M059J (cell line): Measurements from ENCODE around the gene PIGT. TPM values are rescaled to one million over a fixed set of nuclear protein-coding genes. Genes with fewer than 3 reads are reported as not detected.

Experiments used
- DNase-seq: peaks from one replicate; pipeline ENCODE4 v3.0.0-alpha.2; 2012; ENCODE audit warnings: low read depth
- total RNA-seq: library from RNA; depleted of rRNA; stranded (reverse); fragments of >200 nt; shearing (Covaris generic); gene quantifications from 2 replicates; pipeline ENCODE4 v1.2.3, GENCODE V29; 2014

The PIGT gene
- total RNA-seq, 1 experiment from 2014 or later: 270 TPM

- no peak for DNase-seq
Observed at GRCh38 chr20:45427236-45428149, 11.6 kb downstream of the PIGT start.

DNA sequence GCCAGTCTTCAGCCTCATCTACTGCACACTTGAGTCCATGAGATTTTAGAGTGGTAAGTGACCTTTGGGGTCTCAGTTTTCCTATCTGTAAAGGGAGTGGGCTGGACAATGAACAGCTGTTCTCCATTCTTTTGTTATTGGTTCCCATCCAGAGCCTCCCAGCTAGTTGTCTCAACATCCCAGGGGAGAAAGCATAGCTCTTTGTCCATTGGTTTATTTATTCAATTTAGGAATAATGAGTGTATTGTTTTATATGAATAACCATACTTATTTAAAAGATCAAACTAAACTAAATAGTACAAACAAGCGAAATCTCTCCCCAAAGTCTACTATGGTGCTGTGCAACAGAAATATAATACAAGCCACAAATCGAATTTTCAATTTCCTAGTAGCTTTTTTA is 13.7 kb downstream of the PIGT start:
- DNase-seq: no peak

DNA sequence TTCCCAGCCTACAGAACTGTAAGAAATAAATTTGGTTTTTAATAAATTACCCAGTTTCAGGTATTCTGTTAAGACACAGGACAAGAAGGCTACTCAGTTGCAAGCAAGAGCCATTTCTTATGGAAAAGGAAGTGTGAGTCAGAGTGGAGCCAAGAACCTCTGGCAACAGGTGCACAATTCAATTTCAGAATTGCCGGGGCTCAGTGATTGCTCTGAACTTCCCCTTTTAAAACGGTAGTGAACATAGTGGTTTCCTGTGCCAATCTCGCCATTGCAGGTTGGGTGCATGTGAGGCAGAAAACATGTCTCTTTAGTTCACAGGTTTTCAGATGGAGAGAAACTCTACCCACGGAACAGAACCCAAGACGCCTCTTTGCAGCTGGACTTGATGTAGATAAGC is 16.4 kb downstream of the PIGT start:
- DNase-seq: no peak

DNA sequence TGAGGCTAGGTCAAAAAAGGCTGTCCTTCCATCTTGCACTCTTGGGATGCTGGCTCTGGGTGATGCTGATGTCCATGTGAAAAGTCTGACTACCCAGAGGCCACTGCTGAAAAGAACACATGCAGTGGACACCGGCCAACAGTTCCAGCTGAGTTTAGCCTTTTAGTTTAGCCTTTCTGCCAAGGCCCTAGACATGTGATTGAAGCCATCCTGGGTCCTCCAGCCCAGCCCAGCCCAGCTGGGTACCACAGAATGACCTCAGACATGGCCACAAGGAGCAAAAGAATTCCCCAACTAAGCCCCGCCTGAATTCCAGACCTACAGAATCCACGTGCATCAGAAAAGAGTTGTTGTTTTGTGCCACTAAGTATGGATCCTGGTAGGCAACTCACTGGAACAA is 17.4 kb downstream of the PIGT start:
- DNase-seq: peak; percentile 51

GRCh38 chr20:45433976-45434375 is 18.0 kb downstream of the PIGT start:
- no peak for DNase-seq

GRCh38 chr20:45436732-45437485 is 21.0 kb downstream of the PIGT start:
- DNase-seq: peak; percentile 90

GRCh38 chr20:45440424-45440823 is 24.5 kb downstream of the PIGT start:
- no peak for DNase-seq

DNA sequence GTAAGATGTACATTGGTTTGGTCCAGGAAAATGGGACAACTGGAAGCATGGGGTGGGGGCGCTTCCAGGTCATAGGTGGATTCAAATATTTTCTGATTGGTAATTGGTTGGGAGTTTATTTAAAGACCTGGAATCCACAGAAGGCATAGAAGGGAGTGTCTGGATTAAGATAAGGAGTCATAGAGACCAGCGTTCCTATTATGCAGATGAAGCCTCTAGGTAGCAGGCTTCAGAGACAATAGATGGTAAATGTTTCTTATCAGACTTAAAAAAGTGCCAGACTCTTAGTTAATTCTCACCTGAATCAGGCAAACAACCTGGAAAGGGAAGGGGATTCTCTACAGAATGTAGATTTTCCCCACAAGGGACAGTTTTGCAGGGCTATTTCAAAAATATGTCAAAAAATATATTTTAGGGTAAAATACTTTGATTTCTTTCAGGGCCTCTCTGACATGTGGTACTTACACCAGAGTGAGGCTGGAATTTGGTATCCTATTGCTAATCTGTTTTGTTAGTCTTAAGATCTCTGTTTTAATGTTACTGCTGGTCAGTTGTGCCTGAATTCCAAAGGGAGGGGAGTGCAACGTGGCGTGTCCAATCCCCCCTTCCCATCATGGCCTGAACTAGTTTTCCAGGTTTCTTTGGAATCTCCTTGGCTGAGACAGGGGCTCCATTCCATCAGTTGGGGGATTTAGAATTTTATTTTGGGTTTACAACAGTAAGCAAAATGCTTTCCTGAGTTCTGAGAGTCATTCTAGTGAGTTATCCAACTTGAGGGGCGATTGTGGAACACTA is 25.1 kb downstream of the PIGT start:
- DNase-seq: no peak

GRCh38 chr20:45441746-45442145 is 25.8 kb downstream of the PIGT start:
- no peak for DNase-seq

DNA sequence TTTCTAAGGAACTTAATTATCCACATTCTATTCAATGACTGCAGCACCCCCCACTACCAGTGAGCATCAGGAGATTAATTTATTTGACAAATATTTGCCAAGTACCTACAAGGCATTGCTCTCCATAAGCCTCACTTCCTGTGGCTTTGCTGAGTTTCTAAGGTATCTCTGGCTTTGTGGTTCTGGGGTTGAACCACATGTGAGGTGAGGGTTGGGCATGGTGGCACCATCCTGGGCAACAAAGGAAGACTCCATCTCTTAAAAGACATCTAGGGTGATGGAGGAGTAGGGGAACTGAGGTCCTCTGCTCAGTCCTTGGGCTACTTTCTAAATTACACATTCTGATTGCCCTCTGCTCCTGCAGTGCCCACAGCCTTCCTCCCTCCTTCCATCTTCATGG is 28.1 kb downstream of the PIGT start:
- no peak for DNase-seq

GRCh38 chr20:45445805-45446562 is 30.0 kb downstream of the PIGT start:
- DNase-seq: peak; percentile 49

DNA sequence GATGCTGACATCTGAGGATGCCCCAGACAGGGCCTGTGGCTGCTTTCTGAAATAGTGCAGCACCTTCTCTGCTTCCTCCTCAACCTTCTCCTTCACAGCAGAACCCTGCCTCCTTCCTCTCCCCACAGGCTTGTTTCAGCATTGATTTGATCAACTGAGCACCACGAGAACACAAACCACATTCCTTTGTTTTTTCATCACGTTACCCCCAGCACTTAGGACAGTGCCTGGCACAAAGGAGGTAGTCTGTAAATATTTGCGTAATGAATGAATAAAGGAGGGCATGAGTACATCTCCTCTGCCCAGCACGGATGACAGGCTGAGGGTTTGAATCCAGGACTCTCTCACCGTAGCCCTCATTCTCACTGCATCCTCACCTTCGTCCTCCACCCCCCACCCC is 32.3 kb downstream of the PIGT start:
- DNase-seq: no peak

DNA sequence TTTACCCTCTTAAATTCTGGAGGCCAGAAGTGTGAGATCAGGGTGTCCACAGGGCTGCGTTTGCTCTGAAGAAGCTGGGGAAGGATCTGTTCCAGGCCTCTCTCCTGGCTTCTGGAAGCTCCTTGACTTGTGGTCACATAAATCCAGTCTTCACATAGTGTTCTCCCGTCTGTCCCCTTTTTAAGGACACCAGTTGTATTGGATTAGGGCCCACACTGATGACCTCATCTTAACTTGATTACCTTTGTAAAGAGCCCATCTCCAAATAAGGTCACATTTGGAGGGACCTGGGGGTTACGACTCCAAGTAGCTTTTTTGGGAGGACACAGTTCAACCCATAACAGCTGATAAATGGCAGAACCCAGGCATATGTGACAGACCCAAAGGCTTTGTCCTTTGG is 33.6 kb downstream of the PIGT start:
- DNase-seq: no peak

- DNase-seq: peak; percentile 47
Observed at GRCh38 chr20:45450097-45450818, 34.3 kb downstream of the PIGT start.

DNA sequence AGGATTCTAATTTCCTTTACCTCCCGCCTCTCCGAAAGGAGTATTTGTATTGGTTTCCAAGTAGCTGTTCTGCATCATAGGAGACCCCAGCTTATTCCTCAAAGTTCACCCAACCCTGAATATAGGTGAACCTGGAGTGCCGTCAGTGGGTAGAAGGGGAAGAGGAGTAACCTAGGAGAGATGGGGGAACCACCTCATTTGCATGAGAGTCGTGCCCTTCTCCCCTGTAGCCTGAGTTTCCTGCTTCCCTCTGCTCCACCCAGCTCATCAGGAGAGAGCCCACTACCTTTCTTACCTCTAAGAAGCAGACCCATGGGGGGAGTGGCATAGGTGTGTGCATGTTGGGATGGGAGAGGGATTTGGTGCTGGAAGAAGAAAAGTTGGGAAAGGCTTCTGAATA is 36.3 kb downstream of the PIGT start:
- no peak for DNase-seq

- no peak for DNase-seq
Observed at GRCh38 chr20:45452772-45453691, 37.1 kb downstream of the PIGT start.

- peak; percentile 47 for DNase-seq
Observed at GRCh38 chr20:45456632-45457031, 40.7 kb downstream of the PIGT start.

DNA sequence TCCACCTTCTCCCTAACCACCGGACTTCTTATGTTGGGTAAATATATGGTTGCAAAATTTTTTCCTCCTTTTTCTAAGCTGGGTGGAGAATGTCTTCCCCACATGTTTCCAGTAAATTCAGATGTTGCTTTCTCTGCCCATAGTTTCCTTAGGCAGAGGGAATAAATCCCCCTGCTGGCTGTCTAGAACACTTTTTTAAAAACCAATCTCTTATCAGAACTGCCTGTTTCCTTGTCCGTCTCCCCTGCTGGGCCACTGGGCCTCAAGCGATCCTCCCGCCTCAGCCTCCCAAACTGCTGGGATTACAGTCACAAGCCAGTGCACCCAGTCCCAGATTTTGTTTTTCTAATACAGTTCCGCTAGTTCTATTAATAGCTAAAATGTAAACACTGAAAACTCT is 43.7 kb downstream of the PIGT start:
- no peak for DNase-seq

- no peak for DNase-seq
Observed at GRCh38 chr20:45461225-45461624, 45.3 kb downstream of the PIGT start.
